SU-DHL-6 (cell line): Measurements from ENCODE around the gene PA2G4.

Experiments
- H2AFZ ChIP-seq: fragments of 200-600 bp; sonication (generic); 2 replicates; pipeline ENCODE4 v1.6.1; 2014; ENCODE audit warnings: low read depth, mild to moderate bottlenecking, moderate library complexity, mixed read lengths, antibody characterized with exemption, low read length; ENCODE audit not compliant: severe bottlenecking
- H3F3A ChIP-seq: fragments of 200-600 bp; shearing (Covaris generic); 2 replicates; pipeline ENCODE4 v1.6.0; 2016; ENCODE audit warnings: antibody characterized with exemption, mild to moderate bottlenecking; ENCODE audit not compliant: insufficient read depth
- H3K27ac ChIP-seq: fragments of 200-600 bp; sonication (generic); 2 replicates; pipeline ENCODE4 v1.5.1; 2016; ENCODE audit warnings: low read depth, mild to moderate bottlenecking, low read length, moderate library complexity, mixed read lengths
- H3K27me3 ChIP-seq: fragments of 200-600 bp; sonication (generic), shearing (Covaris generic); 2 replicates; pipeline ENCODE4 v1.6.0; 2014; ENCODE audit warnings: mild to moderate bottlenecking, low read length
- H3K36me3 ChIP-seq: fragments of 200-600 bp; sonication (generic); 2 replicates; pipeline ENCODE4 v1.6.1; 2014; ENCODE audit warnings: mild to moderate bottlenecking, low read length, mixed read lengths
- H3K4me2 ChIP-seq: fragments of 300-600, 200-600 bp; shearing (Covaris generic), sonication (generic); 2 replicates; pipeline ENCODE4 v1.6.0; 2014; ENCODE audit warnings: low read length, low read depth, mild to moderate bottlenecking; ENCODE audit not compliant: poor library complexity, severe bottlenecking
- H3K4me3 ChIP-seq: fragments of 200-600 bp; sonication (generic); 2 replicates; pipeline ENCODE4 v1.5.1; 2014; ENCODE audit warnings: antibody characterized with exemption, low read length, mild to moderate bottlenecking, mixed read lengths; ENCODE audit not compliant: insufficient read depth, poor library complexity, severe bottlenecking
- H3K79me2 ChIP-seq: fragments of 200-600 bp; sonication (generic); 2 replicates; pipeline ENCODE4 v1.6.1; 2014; ENCODE audit warnings: mild to moderate bottlenecking, low read length, moderate library complexity; ENCODE audit not compliant: insufficient read depth
- H3K9ac ChIP-seq: fragments of 200-600 bp; sonication (generic); 2 replicates; pipeline ENCODE4 v1.7.0; 2014; ENCODE audit warnings: mild to moderate bottlenecking, low read length
- H3K9me2 ChIP-seq: fragments of 200-600 bp; sonication (generic); replicated peaks from 2 replicates; pipeline ENCODE4 v1.6.1; 2014; ENCODE audit warnings: low read length; ENCODE audit not compliant: insufficient read depth
- H3K9me3 ChIP-seq: fragments of 200-600 bp; sonication (generic); 2 replicates; pipeline ENCODE4 v1.6.1; 2014; ENCODE audit warnings: low read length, mixed read lengths; ENCODE audit not compliant: insufficient read depth
- H4K20me1 ChIP-seq: fragments of 200-600 bp; sonication (generic); 2 replicates; pipeline ENCODE4 v1.6.1; 2014; ENCODE audit warnings: low read depth, mild to moderate bottlenecking, antibody characterized with exemption, low read length, moderate library complexity, mixed read lengths
- CTCF ChIP-seq: fragments of 200-600 bp; sonication (generic); IDR thresholded peaks from one replicate; pipeline ENCODE4 v1.5.1; 2017; ENCODE audit warnings: antibody characterized with exemption, mild to moderate bottlenecking, low read length, moderate library complexity; ENCODE audit not compliant: insufficient read depth, poor library complexity, severe bottlenecking
- EZH2phosphoT487 ChIP-seq: fragments of 200-600 bp; sonication (generic), shearing (Covaris generic); conservative IDR thresholded peaks from 2 replicates; pipeline ENCODE4 v1.6.1; 2018; ENCODE audit warnings: mild to moderate bottlenecking, antibody characterized with exemption, low read length, moderate library complexity, mixed read lengths

The PA2G4 gene

DNA sequence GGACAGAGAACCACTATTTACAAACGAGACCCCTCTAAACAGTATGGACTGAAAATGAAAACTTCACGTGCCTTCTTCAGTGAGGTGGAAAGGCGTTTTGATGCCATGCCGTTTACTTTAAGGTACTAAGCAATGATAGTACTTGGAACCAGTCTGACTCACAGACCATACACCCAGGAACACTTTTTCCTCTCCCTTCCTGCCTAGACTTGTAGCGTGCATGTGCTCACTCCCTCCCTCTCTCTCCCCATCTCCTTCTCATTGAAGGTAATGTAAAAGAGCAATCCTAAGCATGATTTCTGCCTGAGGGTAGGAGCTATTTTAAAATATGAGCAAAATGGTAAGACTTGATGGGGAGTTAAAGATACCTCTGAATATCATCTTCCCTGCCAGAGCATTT is 6.2 kb downstream of the PA2G4 start:
- Histone ChIP-seq H3K79me2 (peaks cover 28% of the 10 kb centered on the region), H3F3A (peaks cover 63% of the 10 kb centered on the region), H3K27me3 (no peaks in the 10 kb centered on the region), H3K4me2 (no peak overlapping the region), H3K36me3 (peaks cover 33% of the 10 kb centered on the region), H3K9ac (no peak overlapping the region), H3K9me3 (no peaks in the 10 kb centered on the region), H4K20me1 (peaks cover 9% of the 10 kb centered on the region; the same call in 1 of the 2 replicates), H3K9me2 (no peaks in the 10 kb centered on the region), H3K4me3 (no peak overlapping the region), H2AFZ (no peak overlapping the region), H3K27ac (no peak overlapping the region)
- TF ChIP-seq EZH2phosphoT487 (no peak), CTCF (no peak)

GRCh38 chr12:56114084-56114483 is 9.7 kb downstream of the PA2G4 start:
- Histone ChIP-seq H3K27me3 (no peaks in the 10 kb centered on the region), H3K4me3 (no peak overlapping the region), H3K9me2 (no peaks in the 10 kb centered on the region), H2AFZ (no peak overlapping the region), H3K79me2 (peaks cover 16% of the 10 kb centered on the region), H3K4me2 (no peak overlapping the region), H3K9ac (no peak overlapping the region), H4K20me1 (no peaks in the 10 kb centered on the region), H3K27ac (peak overlapping the region; percentile 11), H3F3A (peaks cover 79% of the 10 kb centered on the region), H3K36me3 (peaks cover 17% of the 10 kb centered on the region), H3K9me3 (no peaks in the 10 kb centered on the region)
- TF ChIP-seq CTCF (no peak), EZH2phosphoT487 (no peak)

GRCh38 chr12:56115329-56115728 is 11.0 kb downstream of the PA2G4 start:
- H3K9me2 ChIP-seq = no peaks in the 10 kb centered on the region
- H3K4me3 ChIP-seq = peak overlapping the region; percentile 89
- TF ChIP-seq EZH2phosphoT487 (no peak), CTCF (no peak)
- peaks cover 75% of the 10 kb centered on the region for H3F3A ChIP-seq
- H3K9me3 ChIP-seq = no peaks in the 10 kb centered on the region
- peaks cover 16% of the 10 kb centered on the region for H3K36me3 ChIP-seq
- H3K9ac ChIP-seq = peak overlapping the region; percentile 85
- H3K79me2 ChIP-seq = peaks cover 21% of the 10 kb centered on the region
- no peaks in the 10 kb centered on the region for H3K27me3 ChIP-seq
- H3K27ac ChIP-seq = peak overlapping the region; percentile 91
- H3K4me2 ChIP-seq = peak overlapping the region; percentile 86
- no peak overlapping the region for H2AFZ ChIP-seq
- H4K20me1 ChIP-seq = no peaks in the 10 kb centered on the region
